ENCODE measurements around the gene BPGM.

Gene BPGM

GRCh38 chr7:134632937-134633540 lies 13.6 kb upstream of the BPGM start:
- Histone ChIP-seq H3K27ac (no peak overlapping the region), H3K36me3 (no peaks in the 10 kb centered on the region), H3K27me3 (no peaks in the 10 kb centered on the region), H3K9me3 (no peaks in the 10 kb centered on the region), H3K4me1 (ENCODE audit: control insufficient read depth in 1 of 2, insufficient read depth in 1 of 2, low read depth in 1 of 2, low read length in 1 of 2) (peaks cover 0 to 3% of the 10 kb centered on the region in 2 experiments), H3K4me3 (ENCODE audit: low read depth in 1 of 2, low read length in 1 of 2) (no peak overlapping the region)
- TF ChIP-seq CTCF (IDR thresholded peaks at IDR 0.05): no peak

- H3K4me1 ChIP-seq (ENCODE audit: control insufficient read depth in 1 of 2, insufficient read depth in 1 of 2, low read depth in 1 of 2, low read length in 1 of 2): peaks cover 0 to 4% of the 10 kb centered on the region in 2 experiments
- no peaks in the 10 kb centered on the region for H3K36me3 ChIP-seq
- H3K27ac ChIP-seq: no peak overlapping the region
- H3K4me3 ChIP-seq (ENCODE audit: low read depth in 1 of 2, low read length in 1 of 2): no peak overlapping the region
- no peak for TF ChIP-seq CTCF (IDR thresholded peaks at IDR 0.05)
- H3K27me3 ChIP-seq: peaks cover 2% of the 10 kb centered on the region
- no peaks in the 10 kb centered on the region for H3K9me3 ChIP-seq
Observed at GRCh38 chr7:134636008-134636449, 10.6 kb upstream of the BPGM start.

- Histone ChIP-seq H3K27ac (no peak overlapping the region), H3K27me3 (peaks cover 16% of the 10 kb centered on the region), H3K4me3 (ENCODE audit: low read depth in 1 of 2, low read length in 1 of 2) (no peak overlapping the region), H3K4me1 (ENCODE audit: control insufficient read depth in 1 of 2, insufficient read depth in 1 of 2, low read depth in 1 of 2, low read length in 1 of 2) (peaks cover 0 to 4% of the 10 kb centered on the region in 2 experiments), H3K36me3 (no peaks in the 10 kb centered on the region), H3K9me3 (no peaks in the 10 kb centered on the region)
- TF ChIP-seq CTCF (IDR thresholded peaks at IDR 0.05): no peak
Observed at GRCh38 chr7:134637441-134637840, 9.2 kb upstream of the BPGM start.

- Histone ChIP-seq H3K27ac (no peak overlapping the region), H3K9me3 (no peaks in the 10 kb centered on the region), H3K36me3 (no peaks in the 10 kb centered on the region), H3K4me3 (ENCODE audit: low read depth in 1 of 2, low read length in 1 of 2) (no peak overlapping the region), H3K4me1 (ENCODE audit: control insufficient read depth in 1 of 2, insufficient read depth in 1 of 2, low read depth in 1 of 2, low read length in 1 of 2) (peaks cover 0 to 4% of the 10 kb centered on the region in 2 experiments), H3K27me3 (peaks cover 17% of the 10 kb centered on the region)
- no peak for TF ChIP-seq CTCF (IDR thresholded peaks at IDR 0.05)
Observed at GRCh38 chr7:134637934-134638719, 8.5 kb upstream of the BPGM start.

- H3K27ac ChIP-seq: no peak overlapping the region
- peaks cover 25% of the 10 kb centered on the region for H3K27me3 ChIP-seq
- peaks cover 0 to 4% of the 10 kb centered on the region in 2 experiments for H3K4me1 ChIP-seq (ENCODE audit: control insufficient read depth in 1 of 2, insufficient read depth in 1 of 2, low read depth in 1 of 2, low read length in 1 of 2)
- H3K36me3 ChIP-seq: no peaks in the 10 kb centered on the region
- no peaks in the 10 kb centered on the region for H3K9me3 ChIP-seq
- H3K4me3 ChIP-seq (ENCODE audit: low read depth in 1 of 2, low read length in 1 of 2): no peak overlapping the region
- TF ChIP-seq CTCF (IDR thresholded peaks at IDR 0.05): no peak
Observed at GRCh38 chr7:134639061-134639460, 7.6 kb upstream of the BPGM start.
